Parathyroid adenoma (tissue), 2 donors: ENCODE results near the gene ACER1.
"Not testable (repeated sequence)": the region's sequence is repeated elsewhere in the genome, so short reads cannot be mapped to it uniquely, and the experiment has no call there.

Experiments
- H2AFZ ChIP-seq: fragments of 300-600 bp; sonication (generic); one replicate; pipeline ENCODE4 v1.7.0; 2017; ENCODE audit warnings: antibody characterized with exemption, mild to moderate bottlenecking
- H3K27ac ChIP-seq: fragments of 300-600 bp; sonication (generic); one replicate; pipeline ENCODE4 v1.7.0; 2017
- H3K27me3 ChIP-seq: fragments of 300-600 bp; sonication (generic); one replicate; pipeline ENCODE4 v1.7.0; 2017; ENCODE audit warnings: low read length; ENCODE audit not compliant: control insufficient read depth, insufficient read depth
- H3K36me3 ChIP-seq: fragments of 300-600 bp; sonication (generic); one replicate; pipeline ENCODE4 v1.7.0; 2017; ENCODE audit warnings: low read length; ENCODE audit not compliant: control insufficient read depth, insufficient read depth
- H3K4me1 ChIP-seq: fragments of 300-600 bp; sonication (generic); one replicate; pipeline ENCODE4 v1.7.0; 2017; ENCODE audit warnings: control low read depth
- H3K4me2 ChIP-seq: fragments of 300-600 bp; sonication (generic); one replicate; pipeline ENCODE4 v1.7.0; 2017; ENCODE audit warnings: low read length
- H3K4me3 ChIP-seq: fragments of 300-600 bp; sonication (generic); one replicate; pipeline ENCODE4 v1.7.0; 2017; ENCODE audit warnings: low read depth, low read length
- H3K79me2 ChIP-seq: fragments of 300-600 bp; sonication (generic); one replicate; pipeline ENCODE4 v1.7.0; 2017; ENCODE audit warnings: control low read depth
- H3K9ac ChIP-seq: fragments of 300-600 bp; sonication (generic); one replicate; pipeline ENCODE4 v1.7.0; 2017; ENCODE audit warnings: mild to moderate bottlenecking
- H3K9me3 ChIP-seq: fragments of 300-600 bp; sonication (generic); one replicate; pipeline ENCODE4 v1.7.0; 2017; ENCODE audit warnings: low read length; ENCODE audit not compliant: control insufficient read depth
- TF ChIP-seq, protein P1 (sequence below): fragments of 300-600 bp; sonication (generic); IDR thresholded peaks from one replicate; pipeline ENCODE4 v1.7.0; 2017; ENCODE audit warnings: antibody characterized with exemption, mild to moderate bottlenecking
- donor health status: primary hyperparathyroidism.

The ACER1 gene

DNA sequence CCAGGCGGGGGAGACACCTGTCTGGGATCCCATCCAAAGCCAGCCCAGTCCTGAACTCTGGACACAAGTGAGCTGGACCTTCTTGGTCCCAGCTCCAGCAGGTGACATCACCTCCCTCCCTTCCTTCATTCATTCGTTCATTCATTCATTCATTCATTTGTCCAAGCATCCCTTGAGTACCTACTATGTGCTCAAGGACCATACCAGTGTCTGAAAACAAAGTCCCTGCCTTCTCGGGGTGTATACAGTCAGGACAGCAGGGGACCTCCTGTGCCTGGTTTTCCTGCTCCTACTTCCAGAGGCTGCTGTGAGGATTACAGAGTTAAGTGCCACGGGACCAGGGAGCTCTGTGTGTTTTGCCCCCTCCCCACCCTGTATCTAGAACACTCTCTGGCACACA, 14.0 kb downstream of the ACER1 start:
- H3K4me3 ChIP-seq: no peak overlapping the region
- no peaks in the 10 kb centered on the region for H3K9me3 ChIP-seq
- TF ChIP-seq, protein P1, sequence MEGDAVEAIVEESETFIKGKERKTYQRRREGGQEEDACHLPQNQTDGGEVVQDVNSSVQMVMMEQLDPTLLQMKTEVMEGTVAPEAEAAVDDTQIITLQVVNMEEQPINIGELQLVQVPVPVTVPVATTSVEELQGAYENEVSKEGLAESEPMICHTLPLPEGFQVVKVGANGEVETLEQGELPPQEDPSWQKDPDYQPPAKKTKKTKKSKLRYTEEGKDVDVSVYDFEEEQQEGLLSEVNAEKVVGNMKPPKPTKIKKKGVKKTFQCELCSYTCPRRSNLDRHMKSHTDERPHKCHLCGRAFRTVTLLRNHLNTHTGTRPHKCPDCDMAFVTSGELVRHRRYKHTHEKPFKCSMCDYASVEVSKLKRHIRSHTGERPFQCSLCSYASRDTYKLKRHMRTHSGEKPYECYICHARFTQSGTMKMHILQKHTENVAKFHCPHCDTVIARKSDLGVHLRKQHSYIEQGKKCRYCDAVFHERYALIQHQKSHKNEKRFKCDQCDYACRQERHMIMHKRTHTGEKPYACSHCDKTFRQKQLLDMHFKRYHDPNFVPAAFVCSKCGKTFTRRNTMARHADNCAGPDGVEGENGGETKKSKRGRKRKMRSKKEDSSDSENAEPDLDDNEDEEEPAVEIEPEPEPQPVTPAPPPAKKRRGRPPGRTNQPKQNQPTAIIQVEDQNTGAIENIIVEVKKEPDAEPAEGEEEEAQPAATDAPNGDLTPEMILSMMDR: no peak
- no peaks in the 10 kb centered on the region for H3K36me3 ChIP-seq
- H3K27ac ChIP-seq: no peak overlapping the region
- no peak overlapping the region for H2AFZ ChIP-seq
- no peaks in the 10 kb centered on the region for H3K4me1 ChIP-seq
- no peak overlapping the region for H3K9ac ChIP-seq
- H3K27me3 ChIP-seq: no peaks in the 10 kb centered on the region
- no peak overlapping the region for H3K4me2 ChIP-seq
- no peaks in the 10 kb centered on the region for H3K79me2 ChIP-seq

GRCh38 chr19:6318772-6319171, 14.6 kb downstream of the ACER1 start:
- Histone ChIP-seq H3K4me2 (no peak overlapping the region), H3K36me3 (no peaks in the 10 kb centered on the region), H2AFZ (no peak overlapping the region), H3K27me3 (no peaks in the 10 kb centered on the region), H3K9ac (no peak overlapping the region), H3K27ac (no peak overlapping the region), H3K79me2 (no peaks in the 10 kb centered on the region), H3K4me1 (no peaks in the 10 kb centered on the region), H3K4me3 (no peak overlapping the region), H3K9me3 (no peaks in the 10 kb centered on the region)
- TF ChIP-seq, protein P1: no peak

GRCh38 chr19:6315646-6316045, 17.8 kb downstream of the ACER1 start:
- H3K4me1 ChIP-seq, H3K4me2 ChIP-seq, H3K27ac ChIP-seq, H3K36me3 ChIP-seq, H2AFZ ChIP-seq, H3K27me3 ChIP-seq, H3K4me3 ChIP-seq, H3K9ac ChIP-seq, H3K9me3 ChIP-seq, H3K79me2 ChIP-seq: not testable (repeated sequence)

GRCh38 chr19:6313398-6313969, 19.9 kb downstream of the ACER1 start:
- TF ChIP-seq, protein P1: no peak
- H3K79me2 ChIP-seq: no peaks in the 10 kb centered on the region
- no peak overlapping the region for H2AFZ ChIP-seq
- H3K27me3 ChIP-seq: no peaks in the 10 kb centered on the region
- no peak overlapping the region for H3K4me2 ChIP-seq
- no peak overlapping the region for H3K4me3 ChIP-seq
- no peak overlapping the region for H3K9ac ChIP-seq
- H3K36me3 ChIP-seq: no peaks in the 10 kb centered on the region
- no peak overlapping the region for H3K27ac ChIP-seq
- H3K9me3 ChIP-seq: no peaks in the 10 kb centered on the region
- no peaks in the 10 kb centered on the region for H3K4me1 ChIP-seq

GRCh38 chr19:6312018-6312417, 21.4 kb downstream of the ACER1 start:
- H3K4me2 ChIP-seq: no peak overlapping the region
- no peak overlapping the region for H3K27ac ChIP-seq
- H3K79me2 ChIP-seq: no peaks in the 10 kb centered on the region
- H3K4me1 ChIP-seq: no peaks in the 10 kb centered on the region
- no peak overlapping the region for H3K9ac ChIP-seq
- no peak overlapping the region for H2AFZ ChIP-seq
- no peaks in the 10 kb centered on the region for H3K27me3 ChIP-seq
- H3K9me3 ChIP-seq: no peaks in the 10 kb centered on the region
- H3K36me3 ChIP-seq: no peaks in the 10 kb centered on the region
- TF ChIP-seq, protein P1: no peak
- no peak overlapping the region for H3K4me3 ChIP-seq
